HUES48 (cell line): ENCODE data around the gene KLHL21.
"Not testable (repeated sequence)": the region's sequence is repeated elsewhere in the genome, so short reads cannot be mapped to it uniquely, and the experiment has no call there.

Source experiments
- H3K27ac ChIP-seq: one replicate; pipeline ENCODE4 v1.7.0; 2013; ENCODE audit warnings: low read depth, low read length, inconsistent platforms
- H3K27me3 ChIP-seq: 2 replicates; pipeline ENCODE4 v1.6.1; 2013; ENCODE audit warnings: mild to moderate bottlenecking, low read length; ENCODE audit not compliant: control insufficient read depth, insufficient read depth
- H3K36me3 ChIP-seq: 2 replicates; pipeline ENCODE4 v1.6.1; 2013; ENCODE audit warnings: low read length; ENCODE audit not compliant: control insufficient read depth, insufficient read depth
- H3K4me1 ChIP-seq: 2 replicates; pipeline ENCODE4 v1.6.1; 2013; ENCODE audit warnings: mild to moderate bottlenecking, low read length; ENCODE audit not compliant: control insufficient read depth, insufficient read depth
- H3K4me3 ChIP-seq: 2 replicates; pipeline ENCODE4 v1.5.1; 2013; ENCODE audit warnings: mild to moderate bottlenecking, low read depth, low read length
- H3K9ac ChIP-seq: 2 replicates; pipeline ENCODE4 v1.6.1; 2013; ENCODE audit warnings: mild to moderate bottlenecking, low read depth, low read length, moderate library complexity
- H3K9me3 ChIP-seq: 2 replicates; pipeline ENCODE4 v1.6.1; 2013; ENCODE audit warnings: low read length; ENCODE audit not compliant: control insufficient read depth, insufficient read depth

The KLHL21 gene

DNA sequence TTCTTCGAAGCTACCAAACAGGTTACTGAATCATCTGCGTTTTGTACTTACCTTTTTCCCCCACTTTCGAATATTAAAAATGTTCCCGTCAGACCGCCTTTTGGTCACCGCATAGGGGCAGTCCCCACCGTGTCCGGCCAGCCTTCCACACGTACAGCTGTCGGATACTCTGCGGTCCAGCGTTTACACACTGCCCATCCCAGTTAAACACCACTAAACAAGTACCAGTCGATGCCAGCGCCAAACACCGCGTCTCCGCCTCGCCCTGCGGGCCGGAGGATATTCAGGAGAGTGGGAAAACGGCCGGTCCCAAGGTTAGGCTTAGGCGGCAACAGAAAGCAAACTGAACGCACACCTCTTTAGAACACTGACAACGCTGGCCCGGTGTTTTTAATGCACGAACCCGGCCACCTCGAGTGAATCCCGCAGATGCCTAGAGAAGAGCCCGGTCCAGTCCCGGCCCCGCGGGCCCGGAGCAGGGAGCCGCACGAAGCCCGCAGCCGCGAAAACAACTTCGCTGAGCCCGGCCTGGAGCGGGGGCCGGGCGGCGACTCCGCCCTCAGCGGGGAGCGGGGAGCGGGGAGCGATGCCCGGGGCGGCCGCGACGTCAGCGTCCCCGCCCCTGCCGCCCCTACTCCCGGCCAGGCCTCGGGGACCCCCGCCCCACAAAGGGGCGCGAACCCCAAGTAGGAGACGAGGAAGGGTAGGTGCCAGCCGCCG is 10.1 kb upstream of the KLHL21 start:
- Histone ChIP-seq H3K9ac (peak overlapping the region; percentile 26; the same call in 1 of the 2 replicates), H3K27me3 (peaks cover 10% of the 10 kb centered on the region; the same call in 1 of the 2 replicates), H3K9me3 (no peaks in the 10 kb centered on the region), H3K27ac (peak overlapping the region; percentile 80), H3K4me1 (peaks cover 7% of the 10 kb centered on the region; the same call in 1 of the 2 replicates), H3K36me3 (peaks cover 15% of the 10 kb centered on the region), H3K4me3 (peak overlapping the region; percentile 71)

DNA sequence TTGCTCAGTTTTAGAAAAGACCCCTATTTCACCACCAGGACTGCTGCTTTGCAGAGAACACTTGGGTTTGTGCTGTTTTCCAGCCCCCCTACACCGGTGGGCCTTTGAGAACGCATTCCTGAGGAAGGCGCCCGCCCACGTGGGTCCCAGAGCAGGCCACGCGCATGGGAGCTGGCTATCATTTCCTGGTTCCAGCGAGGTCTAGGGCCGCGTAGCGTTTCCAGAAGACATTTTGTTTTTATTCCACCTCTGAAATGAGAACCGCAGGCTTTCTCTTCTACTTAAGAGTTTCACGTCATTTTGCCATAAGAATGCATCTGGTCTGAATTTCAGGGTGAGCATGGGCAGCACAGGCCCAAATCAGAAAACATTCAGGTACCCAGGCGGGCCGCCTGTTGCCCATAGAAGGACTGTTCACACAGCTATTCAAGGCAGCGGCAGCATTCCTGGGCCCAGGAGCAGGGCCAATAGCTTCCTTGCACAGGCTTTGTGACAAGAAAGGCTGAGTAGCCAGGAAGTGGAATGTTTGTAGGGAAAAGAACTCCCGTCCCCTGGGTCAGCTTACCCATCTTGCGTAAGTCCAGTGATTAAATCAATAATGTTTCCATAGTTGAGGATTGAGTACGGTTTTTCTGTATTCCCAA is 1.4 kb upstream of the KLHL21 start:
- Histone ChIP-seq H3K36me3 (peaks cover 7% of the 10 kb centered on the region; the same call in 1 of the 2 replicates), H3K9me3 (no peaks in the 10 kb centered on the region), H3K27ac (peak overlapping the region; percentile 84), H3K27me3 (no peaks in the 10 kb centered on the region), H3K9ac (peak overlapping the region; percentile 67), H3K4me1 (peaks cover 16% of the 10 kb centered on the region), H3K4me3 (peak overlapping the region; percentile 97)

DNA sequence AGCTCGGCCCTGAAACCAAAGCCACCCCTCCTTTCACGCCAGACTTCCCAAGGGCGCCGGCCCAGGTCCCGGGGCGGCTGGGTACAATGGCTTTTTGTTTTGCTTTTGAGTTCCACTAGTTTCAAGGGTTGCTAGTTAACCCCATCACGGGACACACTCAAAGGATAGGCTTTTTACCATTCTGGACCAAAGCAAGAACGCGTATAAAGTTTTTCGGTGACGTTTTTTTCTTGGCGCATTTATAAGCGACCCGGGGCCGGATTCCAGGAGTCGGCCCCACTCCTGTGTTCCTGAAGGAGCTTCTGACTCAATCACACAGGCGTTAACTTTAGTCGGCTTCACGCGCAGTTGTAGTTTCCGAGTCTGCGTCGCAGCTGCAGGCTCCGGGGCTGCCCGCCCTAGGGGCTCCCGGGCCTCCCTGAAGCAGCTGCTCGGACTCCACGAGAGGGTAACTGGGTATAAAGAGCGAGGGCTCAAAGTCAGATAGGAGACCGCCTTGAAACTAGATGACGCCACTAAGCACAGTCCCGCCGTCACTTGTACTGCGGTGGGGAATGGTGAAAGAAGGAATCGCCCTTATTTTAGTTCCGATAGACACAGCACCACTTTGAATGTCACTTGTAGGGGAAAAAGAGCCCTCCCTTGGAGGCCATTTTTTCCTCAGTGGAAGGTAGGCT is 707 bp upstream of the KLHL21 start:
- no peaks in the 10 kb centered on the region for H3K27me3 ChIP-seq
- H3K36me3 ChIP-seq = peaks cover 12% of the 10 kb centered on the region
- H3K27ac ChIP-seq = peak overlapping the region; percentile 84

DNA sequence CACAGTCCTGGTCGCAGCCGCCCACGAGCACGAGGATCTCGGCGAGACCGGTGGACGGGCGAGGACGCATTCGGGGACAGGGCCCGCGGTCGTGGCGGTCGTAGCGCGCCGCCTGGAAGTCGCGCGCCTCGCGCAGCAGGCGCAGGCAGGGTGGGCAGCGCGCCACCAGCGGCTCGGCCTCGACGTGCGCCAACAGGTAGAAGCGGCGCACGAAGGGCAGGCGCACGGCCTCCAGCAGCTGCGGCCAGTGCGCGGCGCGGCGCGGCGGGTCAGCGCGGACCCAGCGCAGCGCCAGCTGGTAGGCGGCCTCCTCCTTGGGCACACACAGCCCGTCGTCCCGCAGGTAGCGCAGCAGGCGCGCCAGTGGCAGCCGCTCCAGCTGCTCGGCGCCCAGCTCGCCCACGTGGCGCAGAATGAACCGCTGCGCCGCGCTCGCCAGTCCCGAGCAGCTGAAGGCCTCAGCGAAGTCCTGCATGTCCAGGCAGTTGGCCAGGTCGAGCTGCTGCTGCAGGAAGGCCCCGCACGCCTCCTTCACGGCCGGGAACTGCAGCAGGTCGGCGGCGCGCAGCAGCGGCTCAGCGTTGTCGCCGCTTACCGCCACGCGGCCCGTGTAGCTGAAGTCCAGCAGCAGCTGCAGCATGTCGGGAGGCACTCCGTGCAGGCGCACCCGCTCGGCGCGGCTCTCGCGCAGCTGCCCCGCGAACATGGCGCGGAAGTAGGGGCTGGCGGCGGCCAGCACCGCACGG is 573 bp downstream of the KLHL21 start:
- Histone ChIP-seq H3K36me3 (peaks cover 25% of the 10 kb centered on the region), H3K27me3 (no peaks in the 10 kb centered on the region), H3K9ac (peak overlapping the region; percentile 82), H3K27ac (peak overlapping the region; percentile 84), H3K4me1 (peaks cover 16% of the 10 kb centered on the region), H3K4me3 (peak overlapping the region; percentile 97), H3K9me3 (no peaks in the 10 kb centered on the region)

More for the DNA sequence above, 707 bp upstream of the KLHL21 start:
- H3K9me3 ChIP-seq = no peaks in the 10 kb centered on the region
- H3K4me1 ChIP-seq = peaks cover 16% of the 10 kb centered on the region
- peak overlapping the region; percentile 97 for H3K4me3 ChIP-seq
- peak overlapping the region; percentile 67 for H3K9ac ChIP-seq

DNA sequence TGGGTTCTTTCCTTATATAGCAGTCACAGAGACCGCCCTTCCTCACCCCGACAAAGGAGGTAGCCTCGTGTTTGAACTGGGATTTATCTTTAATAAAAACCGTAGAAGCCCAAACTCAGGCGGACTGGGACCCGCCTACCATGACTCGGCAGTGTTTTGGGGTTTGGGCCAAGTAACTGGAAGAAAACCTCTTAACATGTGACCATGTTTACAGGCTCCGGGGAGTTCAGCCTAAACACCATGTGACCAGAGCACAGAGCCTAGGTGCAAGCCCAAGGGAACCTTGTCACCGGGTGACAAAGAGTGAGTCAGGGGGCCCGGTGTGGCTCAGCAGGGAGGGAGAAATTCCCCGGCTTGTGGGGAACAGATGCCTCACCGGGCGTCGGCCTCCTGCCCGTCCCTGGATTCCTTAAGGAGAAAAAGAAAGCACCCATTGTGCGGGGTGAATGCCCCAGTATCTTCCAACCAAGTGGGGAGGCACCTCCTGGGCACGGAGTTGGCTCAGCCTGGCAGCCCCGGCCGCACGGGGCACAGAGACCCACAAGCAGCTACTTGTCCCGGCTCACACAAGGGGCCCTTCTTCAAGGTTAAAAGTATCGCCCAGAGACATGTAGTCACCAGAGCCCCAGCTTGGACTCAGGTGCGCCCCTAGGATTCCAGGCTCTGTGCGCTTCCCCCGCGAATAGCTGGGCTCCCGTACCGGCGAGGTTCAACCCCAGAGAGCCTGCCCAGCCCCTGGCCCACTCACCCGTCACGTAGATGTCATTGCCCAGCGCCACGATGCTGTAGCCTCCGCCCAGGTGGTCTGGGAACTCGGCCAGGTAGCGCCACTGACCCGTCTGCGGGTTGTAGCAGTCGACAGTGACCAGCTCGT is 1.4 kb downstream of the KLHL21 start:
- no peaks in the 10 kb centered on the region for H3K9me3 ChIP-seq
- peaks cover 33% of the 10 kb centered on the region for H3K36me3 ChIP-seq
- peak overlapping the region; percentile 59 for H3K27ac ChIP-seq
- H3K4me3 ChIP-seq = peak overlapping the region; percentile 97
- peaks cover 16% of the 10 kb centered on the region for H3K4me1 ChIP-seq
- H3K9ac ChIP-seq = peak overlapping the region; percentile 82
- no peaks in the 10 kb centered on the region for H3K27me3 ChIP-seq

DNA sequence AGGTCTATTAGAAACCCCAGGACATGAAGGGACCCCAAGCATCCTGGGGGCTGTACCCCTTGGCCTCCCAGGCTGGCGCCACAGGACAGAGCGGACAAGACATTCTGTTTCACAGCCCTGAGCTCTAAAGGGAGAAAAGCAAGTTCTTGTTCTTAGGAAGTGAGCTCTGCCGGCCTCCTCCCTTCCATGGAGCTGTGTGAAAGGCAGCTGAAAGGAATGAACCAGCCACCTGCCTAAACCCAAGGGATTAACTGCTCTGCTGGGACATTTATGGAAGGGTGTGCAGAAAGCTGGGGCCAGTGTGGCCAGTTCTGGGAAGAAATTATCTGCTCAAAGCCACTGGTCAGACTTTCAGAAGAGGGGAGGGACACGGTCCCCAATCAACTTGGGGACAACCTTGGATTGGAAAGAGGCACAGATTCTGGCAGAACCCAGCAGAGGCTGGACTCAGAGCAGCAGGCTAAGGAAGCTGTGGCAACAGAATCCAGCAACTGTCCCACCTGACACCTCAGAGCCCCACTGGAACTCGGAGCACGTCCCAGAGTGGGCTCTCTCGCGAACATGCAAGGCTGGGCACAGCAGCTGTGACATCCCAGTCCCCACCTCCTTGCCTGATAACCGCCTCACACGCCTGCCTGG is 2.1 kb downstream of the KLHL21 start:
- Histone ChIP-seq H3K4me1 (peaks cover 16% of the 10 kb centered on the region), H3K27ac (peak overlapping the region; percentile 59), H3K9ac (peak overlapping the region; percentile 82), H3K4me3 (peak overlapping the region; percentile 97), H3K27me3 (no peaks in the 10 kb centered on the region), H3K36me3 (peaks cover 40% of the 10 kb centered on the region), H3K9me3 (no peaks in the 10 kb centered on the region)

DNA sequence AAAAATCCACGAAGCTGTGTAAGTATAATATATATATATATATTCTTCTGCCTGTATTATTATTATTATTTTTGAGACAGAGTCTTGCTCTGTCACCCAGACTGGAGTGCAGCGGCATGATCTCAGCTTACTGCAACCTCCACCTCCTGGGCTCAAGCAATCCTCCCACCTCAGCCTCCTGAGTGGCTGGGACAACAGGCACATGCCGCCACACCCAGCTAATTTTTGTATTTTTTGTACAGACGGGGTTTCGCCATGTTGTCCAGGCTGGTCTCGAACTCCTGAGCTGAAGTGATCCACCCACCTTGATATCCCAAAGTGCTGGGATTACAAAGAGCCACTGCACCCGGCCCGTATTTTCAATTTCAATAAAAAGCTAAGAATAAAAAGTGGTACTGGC is 2.7 kb downstream of the KLHL21 start:
- not testable (repeated sequence) for H3K9ac ChIP-seq, H3K27ac ChIP-seq, H3K27me3 ChIP-seq, H3K9me3 ChIP-seq
- Histone ChIP-seq H3K36me3 (peaks cover 46% of the 10 kb centered on the region), H3K4me1 (peaks cover 16% of the 10 kb centered on the region), H3K4me3 (peak overlapping the region; percentile 97; the same call in 1 of the 2 replicates)

DNA sequence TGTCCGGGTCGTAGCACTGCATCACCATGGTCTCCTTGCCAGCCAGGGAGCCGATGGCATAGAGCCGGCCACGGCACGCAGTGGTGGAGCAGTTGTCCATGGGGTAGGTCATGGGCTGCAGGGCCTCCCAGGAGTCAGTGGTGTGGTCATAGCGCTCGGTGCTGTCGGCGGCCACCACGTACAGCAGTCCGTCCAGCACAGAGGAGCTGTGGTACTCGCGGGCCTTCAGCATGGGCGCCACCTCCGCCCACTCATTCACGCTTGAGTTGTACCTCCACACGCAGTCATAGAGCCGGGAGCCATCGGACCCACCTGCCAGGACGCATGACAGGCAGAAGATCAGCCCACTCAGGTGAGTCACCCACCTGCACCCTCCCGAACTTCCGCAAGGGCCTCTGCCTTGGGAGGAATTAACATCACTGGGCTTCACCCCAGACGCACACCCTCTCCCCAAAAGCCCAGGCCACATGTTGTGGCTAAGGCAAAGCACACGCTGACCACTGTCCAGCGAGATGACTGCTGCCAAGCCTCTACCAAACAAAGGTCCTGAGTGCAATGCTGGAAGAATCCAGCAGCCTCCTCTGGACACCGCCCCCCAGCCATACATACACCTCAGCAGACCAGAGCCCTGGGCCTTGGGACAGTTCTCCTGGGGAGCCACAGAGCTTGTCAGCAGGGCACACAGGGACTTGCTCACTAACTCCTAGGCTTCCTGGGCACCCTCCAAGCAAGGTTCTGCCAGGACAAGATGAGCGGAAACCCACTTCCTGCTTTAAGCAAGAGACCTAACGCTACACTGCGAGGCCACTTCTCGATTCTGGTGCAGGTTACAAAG is 3.3 kb downstream of the KLHL21 start:
- no peak overlapping the region for H3K27ac ChIP-seq
- H3K27me3 ChIP-seq = no peaks in the 10 kb centered on the region
- H3K4me3 ChIP-seq = no peak overlapping the region
- peaks cover 52% of the 10 kb centered on the region for H3K36me3 ChIP-seq
- no peak overlapping the region for H3K9ac ChIP-seq
- H3K9me3 ChIP-seq = no peaks in the 10 kb centered on the region
- H3K4me1 ChIP-seq = peaks cover 14% of the 10 kb centered on the region

DNA sequence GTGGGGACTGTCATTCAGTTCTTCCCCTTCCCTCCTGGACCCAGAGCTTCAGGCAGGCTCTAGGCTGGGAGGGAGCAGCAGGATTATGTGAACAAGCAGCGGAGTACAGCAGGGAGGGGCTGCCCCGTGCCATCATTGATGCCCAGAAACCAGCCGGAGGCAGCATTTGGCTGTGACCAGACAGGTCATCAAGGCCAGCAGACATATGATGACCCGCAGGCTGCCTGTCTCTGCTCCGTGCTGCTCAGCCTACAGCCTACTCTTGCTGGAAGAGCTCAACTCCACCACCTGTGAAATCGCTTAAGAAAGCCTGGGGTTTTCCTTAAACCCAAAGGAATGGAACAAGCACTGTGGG is 4.9 kb downstream of the KLHL21 start:
- H3K9ac ChIP-seq = no peak overlapping the region
- no peak overlapping the region for H3K4me3 ChIP-seq
- no peaks in the 10 kb centered on the region for H3K9me3 ChIP-seq
- H3K36me3 ChIP-seq = peaks cover 68% of the 10 kb centered on the region
- no peaks in the 10 kb centered on the region for H3K27me3 ChIP-seq
- H3K27ac ChIP-seq = no peak overlapping the region
- H3K4me1 ChIP-seq = peaks cover 4% of the 10 kb centered on the region
